HG02588 (cell line): ENCODE data around the gene PTGS1.

ENCODE experiments used
- ATAC-seq: cut with Tn5 transposase; IDR thresholded peaks from one replicate; pipeline ENCODE4 v1.9.1; 2021; ENCODE audit warnings: mild to moderate bottlenecking, moderate library complexity; ENCODE audit not compliant: unreplicated experiment

The PTGS1 gene

DNA sequence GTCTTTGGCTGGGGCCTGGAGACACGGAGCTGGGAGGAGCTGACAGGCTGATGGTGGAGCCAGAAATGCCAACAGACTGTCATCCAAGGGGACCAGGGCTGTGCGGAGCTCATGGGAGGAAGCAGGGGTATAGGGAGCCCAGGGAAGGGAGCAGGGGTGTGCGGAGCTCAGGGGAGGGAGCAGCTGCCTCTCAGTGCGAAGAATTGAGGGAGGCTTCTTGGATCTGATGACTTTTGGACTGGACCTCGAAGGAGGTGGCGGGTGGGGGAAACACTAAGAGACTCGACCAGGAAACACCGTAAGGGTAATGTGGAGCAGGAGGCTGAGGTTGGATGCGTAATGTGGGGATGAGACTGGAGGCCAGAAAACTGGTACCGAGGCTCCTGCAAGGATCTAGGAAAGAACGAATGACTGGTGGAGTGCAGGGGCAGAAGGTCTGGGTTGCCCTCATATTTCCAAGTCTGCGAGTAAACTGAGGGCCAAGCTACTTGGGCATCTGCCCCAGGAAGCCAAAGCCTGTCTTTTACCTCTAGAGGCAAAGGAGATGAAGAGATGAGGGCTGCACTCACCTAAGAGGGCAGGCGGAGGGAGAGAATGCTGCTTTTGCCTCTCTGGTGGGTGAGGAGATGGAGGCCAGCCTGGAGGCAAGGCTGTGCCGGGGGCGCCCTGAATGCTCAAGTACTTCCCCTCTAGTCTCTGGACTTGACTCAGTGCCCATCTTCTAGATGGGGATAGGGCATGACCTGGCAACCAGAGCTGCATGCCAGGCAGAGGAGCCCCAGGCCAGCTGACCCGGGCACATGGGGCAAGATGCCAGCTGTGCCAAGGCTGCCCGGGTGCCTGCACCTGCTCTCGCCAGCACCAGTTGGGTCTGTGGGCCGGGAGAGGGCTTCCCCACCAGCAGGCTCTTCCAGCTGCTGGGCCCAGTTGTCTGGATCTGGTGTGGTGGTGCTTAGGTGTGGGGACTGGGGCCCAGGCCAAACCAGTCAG is 2.3 kb downstream of the PTGS1 start:
- no peak for ATAC-seq

- no peak for ATAC-seq
Measured at GRCh38 chr9:122374885-122375420, 4.1 kb downstream of the PTGS1 start.

DNA sequence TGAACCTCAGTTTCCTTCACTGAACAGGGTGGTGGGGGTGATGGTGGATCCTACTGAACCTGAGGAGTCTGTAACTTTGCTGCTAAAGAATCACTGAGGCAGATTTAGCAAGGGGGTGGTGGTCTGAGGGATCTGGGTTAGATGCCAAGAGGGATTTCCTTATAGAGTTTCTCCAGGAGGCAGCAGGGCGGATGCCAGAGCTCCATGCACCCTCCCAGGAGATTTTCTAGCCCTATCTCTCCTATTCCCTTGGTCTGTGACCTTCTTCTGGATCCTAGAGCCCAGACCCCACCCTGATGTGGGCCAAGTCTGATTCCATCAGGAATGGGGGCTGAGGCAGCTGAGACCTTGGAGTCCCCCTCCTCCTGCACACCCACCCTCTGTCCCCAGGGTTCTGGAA is 6.0 kb downstream of the PTGS1 start:
- no peak for ATAC-seq

DNA sequence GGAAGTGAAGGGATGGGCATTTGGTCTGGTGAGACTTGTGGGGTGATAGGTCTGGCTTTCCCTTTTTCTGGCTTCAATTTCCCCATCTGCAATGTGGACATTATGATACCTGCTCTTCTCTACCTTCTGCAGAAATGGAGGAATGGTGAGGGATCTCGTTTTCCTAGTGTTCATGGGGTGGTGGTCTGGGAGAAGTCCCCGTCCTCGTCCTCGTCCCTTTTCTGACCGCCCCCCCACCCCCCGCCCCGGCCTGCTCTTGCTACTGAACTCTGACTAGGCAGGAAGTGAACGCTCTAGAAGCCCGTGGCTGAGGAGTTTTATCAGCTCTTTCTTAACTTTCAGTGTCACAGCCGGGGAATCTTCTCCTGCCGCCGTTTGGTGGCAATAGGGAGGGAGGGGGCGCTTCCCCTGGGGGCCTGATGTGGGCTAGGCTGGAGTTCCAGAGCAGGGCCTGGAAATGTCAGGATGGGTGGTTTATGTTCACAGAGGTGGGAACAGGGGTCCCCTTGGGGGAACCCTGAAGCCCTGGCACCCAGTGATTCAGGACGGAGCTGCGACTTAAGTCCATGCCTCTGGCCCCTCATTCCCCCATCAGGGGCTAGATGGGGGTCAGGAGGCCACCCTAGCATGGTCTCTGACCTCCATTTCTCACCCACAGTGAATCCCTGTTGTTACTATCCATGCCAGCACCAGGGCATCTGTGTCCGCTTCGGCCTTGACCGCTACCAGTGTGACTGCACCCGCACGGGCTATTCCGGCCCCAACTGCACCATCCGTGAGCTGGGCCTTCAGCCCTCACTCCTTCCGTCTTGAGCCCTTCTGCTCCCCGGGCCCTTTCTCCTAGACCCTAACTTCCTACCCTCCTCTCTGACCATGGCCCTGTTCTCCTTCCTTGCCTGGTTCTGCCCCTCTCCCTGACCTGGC is 6.7 kb downstream of the PTGS1 start:
- no peak for ATAC-seq

- no peak for ATAC-seq
Measured at GRCh38 chr9:122378236-122378635, 7.4 kb downstream of the PTGS1 start.

DNA sequence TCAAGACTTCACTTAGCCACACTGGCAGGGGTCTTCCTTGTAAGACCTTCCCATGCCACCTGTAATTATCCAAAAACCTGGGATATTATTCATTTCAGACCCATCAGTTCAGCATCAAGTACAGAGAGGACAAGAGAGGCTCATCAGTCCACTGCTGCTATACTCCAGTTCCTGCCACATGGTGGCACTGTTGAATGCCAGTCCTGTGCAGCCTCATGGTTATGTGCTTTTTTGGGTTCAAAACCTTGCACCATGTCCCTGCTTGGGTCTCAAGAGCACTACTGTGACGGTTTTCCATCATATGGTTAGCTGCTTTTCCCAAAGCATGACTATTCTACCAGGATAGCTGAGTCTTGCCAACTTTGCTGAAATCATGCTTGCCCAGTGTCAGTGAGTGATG is 8.5 kb downstream of the PTGS1 start:
- no peak for ATAC-seq

DNA sequence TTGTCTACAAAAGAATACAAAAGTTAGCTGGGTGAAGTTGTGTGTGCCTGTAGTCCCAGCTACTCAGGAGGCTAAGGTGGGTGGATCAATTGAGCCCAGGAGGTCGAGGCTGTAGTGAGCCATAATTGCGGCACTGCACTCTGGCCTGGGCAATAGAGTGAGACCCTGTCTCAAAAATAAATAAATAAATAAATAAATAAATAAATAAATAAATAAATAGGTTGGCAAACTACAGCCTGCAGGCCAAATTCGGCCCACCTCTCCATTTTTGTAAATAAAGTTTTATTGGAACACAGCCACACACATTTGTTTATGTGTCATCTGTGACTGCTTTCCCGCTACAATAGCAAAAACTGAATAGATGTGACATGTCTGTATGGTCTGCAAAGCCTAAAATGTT is 9.5 kb downstream of the PTGS1 start:
- no peak for ATAC-seq

- ATAC-seq, result no peak
Measured at GRCh38 chr9:122381206-122381950, 10.6 kb downstream of the PTGS1 start.

GRCh38 chr9:122382901-122383850 is 12.4 kb downstream of the PTGS1 start:
- ATAC-seq, result no peak

- no peak for ATAC-seq
Measured at GRCh38 chr9:122383992-122384461, 13.2 kb downstream of the PTGS1 start.

DNA sequence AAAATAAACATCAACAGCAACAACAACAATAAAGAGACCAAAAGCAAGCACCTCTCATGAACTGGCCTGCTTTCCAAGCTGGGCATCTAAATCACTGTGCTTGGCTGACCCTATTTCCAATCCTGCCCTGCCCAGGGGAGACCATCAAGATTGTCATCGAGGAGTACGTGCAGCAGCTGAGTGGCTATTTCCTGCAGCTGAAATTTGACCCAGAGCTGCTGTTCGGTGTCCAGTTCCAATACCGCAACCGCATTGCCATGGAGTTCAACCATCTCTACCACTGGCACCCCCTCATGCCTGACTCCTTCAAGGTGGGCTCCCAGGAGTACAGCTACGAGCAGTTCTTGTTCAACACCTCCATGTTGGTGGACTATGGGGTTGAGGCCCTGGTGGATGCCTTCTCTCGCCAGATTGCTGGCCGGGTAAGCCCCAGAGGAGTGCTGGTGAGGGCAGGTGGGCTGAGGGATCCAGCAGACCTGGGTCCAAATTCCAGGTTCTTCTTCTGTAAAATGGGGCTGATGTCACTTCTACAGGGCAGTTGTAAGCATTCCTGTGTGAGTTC is 15.6 kb downstream of the PTGS1 start:
- ATAC-seq, result no peak

GRCh38 chr9:122387536-122387935 is 16.7 kb downstream of the PTGS1 start:
- ATAC-seq, result no peak

GRCh38 chr9:122389195-122389594 is 18.4 kb downstream of the PTGS1 start:
- no peak for ATAC-seq

- no peak for ATAC-seq
Measured at GRCh38 chr9:122389799-122390481, 19.1 kb downstream of the PTGS1 start.

- no peak for ATAC-seq
Measured at GRCh38 chr9:122392284-122392683, 21.5 kb downstream of the PTGS1 start.

- no peak for ATAC-seq
Measured at GRCh38 chr9:122392714-122393113, 21.9 kb downstream of the PTGS1 start.

- ATAC-seq, result no peak
Measured at GRCh38 chr9:122393284-122393983, 22.6 kb downstream of the PTGS1 start.
